T-helper 1 cell (primary cell): ENCODE data around the gene GAD1.

Source experiments
- DNase-seq, 5 donors: peaks; one replicate each; pipeline ENCODE4 v3.0.0-alpha.2; 2012 to 2020
- total RNA-seq, 4 donors: gene quantifications; one replicate each; lab custom pipeline; 2026; lab: John Stamatoyannopoulos, UW

GAD1 gene
- total RNA-seq = 0 reads per million in 4 donors

- DNase-seq = peak in 3 of 5 donors; percentile 27 to 81 (median 35)
Measured at GRCh38 chr2:170816504-170817092, at the start of gene GAD1. Gene GAD1, plus strand, starts transcription at chr2:170816887. Its CDS starts 1,705 bp downstream, at chr2:170818592.

GRCh38 chr2:170770008-170770605 is 46.6 kb upstream of the GAD1 start, which contains the start of gene ERICH2:
Gene ERICH2, plus strand, starts transcription at chr2:170770378. Its CDS starts 304 bp downstream, at chr2:170770682.
- DNase-seq = peak; percentile 2 to 48 (median 14)

DNA sequence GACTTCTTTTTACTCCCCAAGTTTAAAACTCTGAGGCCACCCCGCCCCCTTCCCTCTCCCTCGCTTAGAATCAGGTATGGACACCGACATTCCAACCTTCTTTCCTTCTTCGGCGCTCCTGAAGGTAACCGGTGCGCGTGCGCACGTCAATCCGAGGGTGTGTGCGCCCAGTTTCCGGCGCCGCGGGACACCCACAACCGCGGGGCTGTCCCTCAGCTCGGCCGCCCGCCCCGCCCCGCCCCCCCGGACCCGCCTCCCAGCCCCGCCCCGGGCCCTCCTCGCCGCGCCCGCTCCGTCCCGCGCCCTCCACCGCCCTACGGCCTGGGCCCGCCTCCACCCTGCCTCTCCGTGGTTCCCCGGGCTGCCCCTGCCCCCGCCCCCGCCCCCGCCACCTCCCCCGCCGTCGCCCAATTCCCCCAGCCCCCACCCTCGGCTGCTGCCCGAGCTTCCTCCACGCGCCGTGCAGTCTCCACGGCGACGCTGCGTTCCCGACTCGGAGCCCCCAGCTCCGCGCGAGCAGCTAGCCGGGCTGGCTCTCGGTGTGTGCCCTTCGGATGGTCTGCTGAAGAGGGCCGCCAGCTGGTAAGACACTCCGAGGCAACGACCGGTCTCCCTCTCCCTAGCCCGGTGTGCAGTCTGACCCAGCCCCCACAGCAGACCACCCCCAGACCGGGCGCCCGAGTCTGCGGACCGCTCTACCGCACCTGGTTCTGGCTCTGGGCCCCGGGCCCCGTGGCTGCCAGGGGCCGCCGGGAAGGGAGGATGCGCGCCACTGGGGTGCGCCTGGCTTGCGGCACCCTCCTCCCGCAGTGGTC is 45.9 kb upstream of the GAD1 start:
- peak; percentile 42 to 76 (median 59) for DNase-seq

DNA sequence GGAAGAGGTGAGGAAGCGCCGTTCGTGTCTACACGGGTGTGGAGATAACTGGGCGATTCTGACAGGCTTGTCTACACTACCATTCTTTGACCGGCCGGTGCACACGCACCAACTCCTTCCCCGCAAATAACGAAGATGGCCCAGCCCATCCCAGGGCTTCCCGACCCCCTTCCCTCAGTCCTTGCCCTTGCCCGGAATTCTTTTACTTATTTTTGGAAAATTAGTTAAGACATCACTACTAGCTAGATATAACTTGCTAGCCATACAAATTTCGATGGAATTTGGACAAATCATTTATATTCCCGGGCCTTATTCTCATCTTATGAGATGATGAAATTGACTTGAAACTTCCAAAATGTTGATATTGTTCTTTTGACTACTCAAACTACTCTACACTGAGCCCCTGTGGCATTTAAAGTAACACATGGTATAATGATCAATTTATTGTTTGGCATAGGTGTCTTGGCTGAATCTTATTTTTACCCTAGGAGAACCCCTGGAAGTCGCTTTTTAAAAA is 45.2 kb upstream of the GAD1 start:
- DNase-seq = no peak

GRCh38 chr2:170772295-170772694 is 44.4 kb upstream of the GAD1 start:
- no peak for DNase-seq

GRCh38 chr2:170774074-170774473 is 42.6 kb upstream of the GAD1 start:
- no peak for DNase-seq

GRCh38 chr2:170778900-170779299 is 37.8 kb upstream of the GAD1 start:
- DNase-seq = no peak

GRCh38 chr2:170779304-170779703 is 37.4 kb upstream of the GAD1 start:
- DNase-seq = no peak

DNA sequence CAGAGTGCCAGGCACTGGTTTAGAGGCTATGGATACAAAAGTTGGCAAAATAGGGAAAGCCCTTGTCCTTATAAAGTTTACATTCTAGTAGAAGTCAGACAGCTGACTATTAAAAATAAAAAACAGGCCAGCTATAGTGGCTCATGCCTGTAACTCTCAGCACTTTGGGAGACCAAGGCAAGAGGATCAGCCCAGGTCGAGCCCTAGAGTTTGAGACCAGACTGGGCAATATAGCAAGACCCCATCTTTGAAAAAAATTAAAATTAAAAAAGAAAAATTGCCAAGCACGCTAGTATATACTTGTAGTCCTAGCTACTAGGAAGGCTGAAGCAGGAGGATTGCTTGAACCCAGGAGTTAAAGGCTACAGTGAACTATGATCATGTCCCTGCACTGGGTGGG is 34.0 kb upstream of the GAD1 start:
- DNase-seq = no peak

GRCh38 chr2:170783549-170783948 is 33.1 kb upstream of the GAD1 start:
- DNase-seq = no peak

DNA sequence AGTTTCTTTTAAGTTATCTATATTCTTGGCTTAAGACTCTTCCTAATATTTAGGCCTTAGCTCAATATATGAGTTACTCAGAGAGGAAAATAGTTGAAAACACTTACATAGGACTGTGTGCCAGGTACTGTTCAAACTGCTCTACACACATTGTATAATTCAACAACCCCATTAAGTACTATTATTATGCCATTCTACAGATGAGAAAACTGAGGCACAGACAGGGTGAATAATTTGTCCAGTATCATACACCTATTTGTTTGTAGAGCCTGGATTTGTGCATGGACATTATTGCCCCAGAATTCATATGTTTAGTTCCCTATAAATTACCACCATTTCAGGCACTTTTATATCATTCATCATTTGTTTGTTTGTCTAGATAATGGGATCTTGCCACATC is 17.7 kb upstream of the GAD1 start:
- DNase-seq = no peak

DNA sequence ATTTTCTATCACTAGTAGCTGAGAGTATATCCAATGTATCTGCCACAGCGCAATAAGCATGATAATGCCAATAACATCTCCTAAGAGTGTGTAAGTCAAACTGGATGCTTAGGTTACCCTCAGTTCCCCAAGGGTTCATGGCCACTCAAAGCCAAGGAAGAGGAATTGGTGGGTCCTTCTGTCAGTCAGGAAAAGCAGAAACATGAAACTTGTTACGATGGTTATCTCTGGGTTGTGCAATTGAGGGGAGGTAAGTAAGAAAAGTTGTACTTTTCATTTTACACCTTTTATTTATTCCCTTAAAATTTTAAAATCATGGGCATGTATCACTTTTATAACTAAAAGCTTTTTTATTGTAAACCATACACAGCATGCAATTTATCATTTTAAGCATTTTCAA is 10.1 kb upstream of the GAD1 start:
- no peak for DNase-seq

GRCh38 chr2:170812710-170813600 is 3.7 kb upstream of the GAD1 start:
- DNase-seq = peak in 1 of 5 donors; percentile 58

DNA sequence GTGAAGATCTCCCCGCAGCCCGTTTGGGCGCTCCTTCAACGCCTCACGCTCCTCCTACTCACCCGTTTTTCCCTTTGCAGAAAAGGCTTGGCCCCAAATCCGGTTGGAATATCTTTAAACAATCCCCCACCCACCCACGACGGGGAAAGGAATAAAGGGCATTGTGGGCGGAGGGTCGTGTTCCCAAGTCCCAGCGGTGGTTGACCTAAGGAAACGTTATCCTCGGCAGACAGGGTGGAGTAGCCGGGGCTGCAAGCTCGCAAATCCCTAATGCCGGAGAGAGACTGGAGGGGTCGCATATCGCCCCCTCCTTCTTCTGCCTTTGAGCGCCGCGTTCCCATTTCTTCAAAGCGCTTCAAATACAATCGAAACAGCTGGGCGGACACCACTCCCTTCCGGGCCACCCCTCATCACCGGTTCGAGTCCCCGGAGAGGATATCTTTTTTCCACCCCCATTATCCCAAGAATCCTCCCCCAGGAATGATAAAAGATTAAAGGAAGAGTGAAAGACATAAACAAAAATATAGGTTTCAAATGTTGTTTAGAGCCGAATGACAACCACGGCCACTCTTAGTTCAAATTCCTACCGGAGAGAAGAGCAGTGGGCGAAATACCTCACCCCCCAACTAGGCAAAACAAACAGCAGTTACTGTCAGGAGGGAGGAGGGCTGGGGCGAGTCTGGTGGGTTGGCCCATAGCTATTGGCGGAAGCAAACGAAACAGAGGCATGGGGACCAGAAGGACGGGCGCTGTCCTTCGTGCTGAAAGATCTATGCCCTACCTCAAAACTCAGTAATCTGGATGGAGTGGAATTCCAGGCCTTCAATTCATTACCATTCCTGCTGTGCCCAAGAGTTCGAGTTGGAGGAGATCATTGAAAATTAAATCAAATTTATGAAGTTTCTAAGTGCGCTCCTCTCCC is 2.8 kb upstream of the GAD1 start:
- peak in 1 of 5 donors; percentile 45 for DNase-seq

DNA sequence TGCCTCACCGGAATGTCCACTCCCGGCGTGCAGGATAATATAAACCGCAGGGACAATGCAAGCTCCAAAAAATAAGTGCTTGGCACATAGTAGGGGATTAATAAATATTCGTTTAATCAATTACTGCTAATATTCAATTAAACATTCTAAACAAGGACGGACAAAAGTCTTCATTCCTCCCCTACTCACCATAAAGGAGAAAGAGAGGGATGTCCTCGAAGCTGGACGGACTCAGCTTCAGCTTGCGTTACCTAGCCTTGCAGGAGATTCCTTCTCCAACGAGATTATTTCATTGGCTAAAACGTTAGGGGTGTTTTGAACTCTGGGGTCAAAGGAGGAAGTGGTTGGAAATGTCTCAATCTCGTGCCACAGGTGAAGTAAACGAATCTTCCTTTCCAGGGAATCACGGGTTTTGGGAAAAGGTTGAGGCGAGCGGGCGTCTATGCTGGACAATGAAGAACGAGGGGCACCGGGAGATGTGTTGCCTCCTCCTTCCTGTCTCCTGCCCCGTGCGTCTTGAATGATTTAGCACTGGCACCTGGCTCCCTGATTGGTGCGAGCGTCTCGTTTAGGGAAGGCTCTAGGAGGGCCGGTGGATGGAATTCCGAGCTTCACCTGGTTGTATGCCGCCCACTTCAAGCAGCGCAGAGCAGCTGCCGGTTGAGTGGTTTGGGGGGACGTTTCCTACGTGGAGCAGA is 2.0 kb upstream of the GAD1 start:
- no peak for DNase-seq

DNA sequence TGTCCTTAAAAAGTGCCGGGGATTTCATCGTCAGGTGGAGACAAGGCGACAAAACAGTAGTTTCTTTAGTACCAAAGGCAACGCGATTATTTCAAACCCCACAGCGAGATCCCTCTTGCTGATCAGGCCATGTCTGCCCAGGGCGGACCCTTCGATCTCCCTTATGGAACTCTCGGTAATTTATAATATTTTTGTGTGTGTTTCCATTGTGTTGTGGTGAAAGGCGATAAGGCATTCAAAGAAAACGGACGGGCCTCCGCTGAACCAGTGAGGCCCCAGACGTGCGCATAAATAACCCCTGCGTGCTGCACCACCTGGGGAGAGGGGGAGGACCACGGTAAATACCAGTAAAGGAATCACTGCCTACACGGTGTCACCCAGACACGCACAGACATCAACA is 1.4 kb upstream of the GAD1 start:
- no peak for DNase-seq

GRCh38 chr2:170815746-170816503 is 762 bp upstream of the GAD1 start:
- DNase-seq = peak in 4 of 5 donors; percentile 40 to 71 (median 50)

DNA sequence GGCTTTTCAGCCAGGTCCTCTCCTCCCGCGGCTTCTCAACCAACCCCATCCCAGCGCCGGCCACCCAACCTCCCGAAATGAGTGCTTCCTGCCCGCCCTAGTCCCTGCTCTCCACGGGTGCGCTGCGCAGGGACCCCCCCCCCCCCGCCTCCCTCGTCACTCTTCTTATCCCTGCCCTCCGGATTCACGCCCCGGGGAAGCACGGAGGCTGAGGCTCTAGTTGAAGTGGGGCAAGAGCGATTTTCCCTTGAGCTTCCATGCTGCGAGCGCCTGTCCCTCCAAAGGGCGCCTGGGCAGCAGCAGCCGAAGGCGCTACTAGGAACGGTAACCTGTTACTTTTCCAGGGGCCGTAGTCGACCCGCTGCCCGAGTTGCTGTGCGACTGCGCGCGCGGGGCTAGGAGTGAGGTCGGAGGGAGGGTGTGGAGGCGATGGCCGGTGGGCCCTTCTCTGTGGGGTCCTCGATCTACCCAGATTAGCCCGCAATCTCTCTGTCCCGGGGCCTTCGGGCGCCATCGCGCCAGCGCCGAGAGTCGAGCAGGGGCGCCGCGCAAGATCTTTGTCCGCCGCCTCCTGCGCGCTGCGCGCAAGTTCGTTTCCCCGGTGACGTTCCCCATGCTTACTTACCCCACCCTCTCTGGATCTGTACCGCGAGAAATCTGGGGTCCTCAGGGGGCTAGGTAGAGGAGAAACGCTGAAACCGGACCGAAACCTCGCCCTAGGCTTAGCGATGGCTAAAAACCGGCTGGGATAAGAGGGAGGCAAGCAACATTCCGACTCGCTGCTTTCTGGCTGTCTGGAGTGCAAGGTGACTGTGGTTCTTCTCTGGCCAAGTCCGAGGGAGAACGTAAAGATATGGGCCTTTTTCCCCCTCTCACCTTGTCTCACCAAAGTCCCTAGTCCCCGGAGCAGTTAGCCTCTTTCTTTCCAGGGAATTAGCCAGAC is 677 bp downstream of the GAD1 start:
- peak in 1 of 5 donors; percentile 58 for DNase-seq
